Calu3 (cell line): ENCODE results near the gene MPZL1. TPM values are rescaled to one million over a fixed set of nuclear protein-coding genes. Genes with fewer than 3 reads are reported as not detected.

Experiments
- BruUV-seq: library from RNA; stranded (reverse); fragments of 400-500 nt; replicated peaks from 2 replicates; lab custom pipeline; 2021; lab: Mats Ljungman, UMichigan
- CTCF ChIA-PET: fragments of 300-600 bp; sonication (Branson Sonifier 250); formaldehyde crosslinking; loops from one replicate; lab custom pipeline; 2022; ENCODE audit warnings: antibody characterized with exemption; lab: Charles Lee
- DNase-seq: peaks from one replicate; pipeline ENCODE4 v3.0.0; 2022
- H3K27ac Mint-ChIP-seq: one replicate; pipeline ENCODE4 v1.8.0; 2022; ENCODE audit warnings: mixed read lengths; ENCODE audit not compliant: unreplicated experiment
- H3K27me3 Mint-ChIP-seq: one replicate; pipeline ENCODE4 v1.8.0; 2022; ENCODE audit warnings: mixed read lengths; ENCODE audit not compliant: unreplicated experiment
- H3K36me3 Mint-ChIP-seq: one replicate; pipeline ENCODE4 v1.8.0; 2022; ENCODE audit warnings: mild to moderate bottlenecking, moderate library complexity, mixed read lengths; ENCODE audit not compliant: insufficient read depth, unreplicated experiment
- H3K4me1 Mint-ChIP-seq: one replicate; pipeline ENCODE4 v1.8.0; 2022; ENCODE audit warnings: mild to moderate bottlenecking, low read depth, mixed read lengths; ENCODE audit not compliant: unreplicated experiment
- H3K4me3 Mint-ChIP-seq: one replicate; pipeline ENCODE4 v1.8.0; 2022; ENCODE audit warnings: mild to moderate bottlenecking, low read depth, moderate library complexity, mixed read lengths; ENCODE audit not compliant: unreplicated experiment
- H3K9me3 Mint-ChIP-seq: one replicate; pipeline ENCODE4 v1.8.0; 2022; ENCODE audit warnings: low read depth, mixed read lengths; ENCODE audit not compliant: unreplicated experiment
- intact Hi-C: fragments of 100-400 bp; cut with micrococcal nuclease; formaldehyde crosslinking; loops from one replicate; pipeline ENCODE4 v1.10.0; 2022; ENCODE audit not compliant: unreplicated experiment
- total RNA-seq: library from RNA; stranded (reverse); gene quantifications from 2 replicates; pipeline ENCODE4 v1.2.3, GENCODE V29; 2022
- TF ChIP-seq, protein P1 (sequence below): fragments of 200-600 bp; IDR thresholded peaks from one replicate; pipeline ENCODE4 v1.8.0; 2022; ENCODE audit warnings: antibody characterized with exemption; ENCODE audit not compliant: unreplicated experiment

The MPZL1 gene
- total RNA-seq, 1 experiment from 2014 or later = 139 TPM

DNA sequence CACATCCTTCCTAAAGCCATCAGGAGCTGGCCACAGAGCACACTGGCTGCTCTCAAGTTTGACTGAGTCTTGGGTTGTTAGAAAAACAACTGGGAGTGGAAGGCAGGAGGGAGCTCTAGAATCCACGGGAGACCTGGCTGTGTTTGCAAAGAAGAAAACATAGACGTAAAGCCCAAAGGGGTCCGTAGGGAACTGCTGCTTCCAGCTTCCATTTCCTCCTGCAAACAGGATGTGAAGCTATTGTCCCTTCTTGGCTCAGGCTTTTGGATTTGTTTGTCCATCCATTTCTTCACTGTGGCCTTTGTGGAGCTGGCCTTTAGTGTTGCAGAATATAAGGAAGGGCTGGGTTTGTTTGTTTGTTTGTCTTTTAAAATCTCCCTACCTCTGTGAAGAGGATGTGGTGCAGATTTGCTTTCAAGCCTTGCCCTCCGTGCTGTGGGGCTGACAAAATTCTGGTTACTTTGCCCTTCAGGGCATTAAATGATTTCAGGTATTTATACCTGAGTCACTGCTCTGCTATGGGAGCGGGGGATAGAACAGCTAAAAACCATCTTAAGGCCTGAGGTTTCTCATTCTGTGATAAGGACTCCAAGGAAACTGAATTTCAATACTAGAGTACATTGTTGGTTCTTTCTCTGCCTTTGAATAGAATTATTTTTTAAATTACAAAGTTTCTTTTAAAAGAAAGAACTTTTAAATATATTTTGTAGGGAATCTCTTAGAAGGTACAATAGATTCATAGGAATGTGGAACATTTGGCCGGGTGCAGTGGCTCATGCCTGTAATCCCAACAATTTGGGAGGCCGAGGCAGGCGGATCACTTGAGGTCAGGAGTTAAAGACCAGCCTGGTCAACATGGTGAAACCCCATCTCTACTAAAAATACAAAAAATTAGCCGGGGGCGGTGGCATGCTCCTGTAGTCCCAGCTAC lies 74.3 kb downstream of the MPZL1 start:
- no peaks in the 10 kb centered on the region for H3K9me3 Mint-ChIP-seq
- CTCF ChIA-PET = interaction anchor here (0.6 to 1.2 kb wide), 3 partner anchors 72 to 286 kb away, joined by 3 to 9 read pairs (median 4); no protein-coding TSS in a partner anchor
- H3K36me3 Mint-ChIP-seq = peaks cover 12% of the 10 kb centered on the region
- intact Hi-C loops = no loop called here
- BruUV-seq = no TSS peak
- TF ChIP-seq, protein P1, sequence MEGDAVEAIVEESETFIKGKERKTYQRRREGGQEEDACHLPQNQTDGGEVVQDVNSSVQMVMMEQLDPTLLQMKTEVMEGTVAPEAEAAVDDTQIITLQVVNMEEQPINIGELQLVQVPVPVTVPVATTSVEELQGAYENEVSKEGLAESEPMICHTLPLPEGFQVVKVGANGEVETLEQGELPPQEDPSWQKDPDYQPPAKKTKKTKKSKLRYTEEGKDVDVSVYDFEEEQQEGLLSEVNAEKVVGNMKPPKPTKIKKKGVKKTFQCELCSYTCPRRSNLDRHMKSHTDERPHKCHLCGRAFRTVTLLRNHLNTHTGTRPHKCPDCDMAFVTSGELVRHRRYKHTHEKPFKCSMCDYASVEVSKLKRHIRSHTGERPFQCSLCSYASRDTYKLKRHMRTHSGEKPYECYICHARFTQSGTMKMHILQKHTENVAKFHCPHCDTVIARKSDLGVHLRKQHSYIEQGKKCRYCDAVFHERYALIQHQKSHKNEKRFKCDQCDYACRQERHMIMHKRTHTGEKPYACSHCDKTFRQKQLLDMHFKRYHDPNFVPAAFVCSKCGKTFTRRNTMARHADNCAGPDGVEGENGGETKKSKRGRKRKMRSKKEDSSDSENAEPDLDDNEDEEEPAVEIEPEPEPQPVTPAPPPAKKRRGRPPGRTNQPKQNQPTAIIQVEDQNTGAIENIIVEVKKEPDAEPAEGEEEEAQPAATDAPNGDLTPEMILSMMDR = no peak
- H3K27ac Mint-ChIP-seq = no peak overlapping the region
- peaks cover 10% of the 10 kb centered on the region for H3K4me1 Mint-ChIP-seq
- H3K27me3 Mint-ChIP-seq = no peaks in the 10 kb centered on the region
- no peak overlapping the region for H3K4me3 Mint-ChIP-seq
- DNase-seq = no peak

DNA sequence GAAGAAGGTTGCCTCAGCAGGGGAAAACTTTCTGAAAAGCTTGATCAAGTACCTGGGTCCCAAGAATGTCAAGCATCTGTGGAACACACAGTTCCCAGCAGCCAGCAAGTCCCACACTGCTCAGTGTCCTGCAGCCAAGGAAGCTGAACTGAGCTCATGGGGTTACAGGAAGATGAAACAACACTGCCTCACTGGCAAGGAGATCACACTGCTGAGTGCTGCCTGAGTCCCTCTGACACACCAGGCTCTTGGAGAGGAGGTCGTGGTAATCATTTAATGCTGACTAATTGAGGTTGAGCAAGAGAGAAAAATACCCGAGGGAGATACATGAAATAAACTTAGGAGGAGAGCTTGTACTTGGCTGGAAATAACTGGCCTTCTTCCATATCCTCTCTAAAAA lies 75.2 kb downstream of the MPZL1 start:
- H3K27ac Mint-ChIP-seq = no peak overlapping the region
- intact Hi-C loops = no loop called here
- TF ChIP-seq, protein P1 = no peak
- H3K4me1 Mint-ChIP-seq = peaks cover 10% of the 10 kb centered on the region
- BruUV-seq = no TSS peak
- H3K9me3 Mint-ChIP-seq = no peaks in the 10 kb centered on the region
- no peaks in the 10 kb centered on the region for H3K27me3 Mint-ChIP-seq
- peak; percentile 48 for DNase-seq
- CTCF ChIA-PET = interaction anchor here (0.7 to 1.2 kb wide), 3 partner anchors 73 to 525 kb away, joined by 3 to 9 read pairs (median 4); no protein-coding TSS in a partner anchor
- no peak overlapping the region for H3K4me3 Mint-ChIP-seq
- peaks cover 12% of the 10 kb centered on the region for H3K36me3 Mint-ChIP-seq

DNA sequence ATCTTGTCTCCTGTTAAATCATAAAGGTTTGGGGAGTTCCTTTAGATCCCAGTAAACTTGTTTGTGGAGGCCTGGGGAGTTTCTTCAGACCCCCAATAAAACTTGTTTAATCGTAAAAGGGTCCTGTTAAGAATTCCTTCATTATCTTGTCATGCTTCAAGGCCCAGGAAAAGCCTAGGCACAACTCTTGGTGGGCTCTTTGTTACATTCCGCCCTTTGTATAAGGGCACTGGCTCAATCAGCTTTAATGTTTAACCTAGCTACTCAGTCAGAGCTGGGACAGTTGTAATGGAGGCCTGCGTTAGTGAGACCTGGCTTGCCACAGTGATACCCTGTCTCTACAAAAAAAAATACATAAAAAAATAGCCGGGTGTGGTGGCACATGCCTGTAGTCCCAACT lies 77.2 kb downstream of the MPZL1 start:
- intact Hi-C loops = no loop called here
- Mint-ChIP-seq H3K4me1 (peaks cover 18% of the 10 kb centered on the region), H3K36me3 (peaks cover 14% of the 10 kb centered on the region), H3K27ac (no peak overlapping the region), H3K4me3 (no peak overlapping the region), H3K27me3 (no peaks in the 10 kb centered on the region), H3K9me3 (no peaks in the 10 kb centered on the region)
- BruUV-seq = no TSS peak
- no peak for DNase-seq
- CTCF ChIA-PET = no interaction called here
- TF ChIP-seq, protein P1 = no peak

DNA sequence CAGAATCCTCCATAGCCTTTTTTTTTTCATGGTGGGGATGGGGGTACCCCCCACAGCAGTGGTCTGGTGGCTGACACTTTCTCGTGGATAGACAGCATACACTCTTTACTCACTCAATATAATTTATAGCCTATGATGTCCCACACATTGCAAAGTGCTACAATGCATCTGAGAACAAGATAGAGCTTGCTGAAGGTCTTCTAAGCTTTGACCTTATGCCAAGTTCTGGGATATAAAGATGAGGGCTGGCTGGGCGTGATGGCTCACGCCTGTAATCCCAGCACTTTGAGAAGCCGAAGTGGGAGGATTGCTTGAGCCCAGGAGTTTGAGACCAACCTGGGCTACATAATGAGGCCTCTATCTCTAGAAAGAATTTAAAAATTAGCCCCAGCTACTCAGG lies 78.0 kb downstream of the MPZL1 start:
- peaks cover 26% of the 10 kb centered on the region for H3K4me1 Mint-ChIP-seq
- no peaks in the 10 kb centered on the region for H3K27me3 Mint-ChIP-seq
- intact Hi-C loops = loop anchor here (5.0 kb wide), 1 partner anchor 283 kb away; no protein-coding TSS in a partner anchor
- H3K27ac Mint-ChIP-seq = no peak overlapping the region
- TF ChIP-seq, protein P1 = no peak
- H3K4me3 Mint-ChIP-seq = no peak overlapping the region
- CTCF ChIA-PET = interaction anchor here (0.7 to 1.4 kb wide), 2 partner anchors 78 to 519 kb away, joined by 3 to 4 read pairs; partner anchors contain the start of gene MPZL1
- no peaks in the 10 kb centered on the region for H3K9me3 Mint-ChIP-seq
- BruUV-seq = no TSS peak
- H3K36me3 Mint-ChIP-seq = peaks cover 8% of the 10 kb centered on the region
- no peak for DNase-seq
